Mesendoderm (in vitro differentiated cells): ENCODE results near the gene PREX1.

Experiments
- DNase-seq: peaks from one replicate; pipeline ENCODE4 v3.0.0; 2013
- H2AK5ac ChIP-seq: 2 replicates; pipeline ENCODE4 v1.6.1; 2013; ENCODE audit warnings: low read length, inconsistent platforms
- H2BK120ac ChIP-seq: 2 replicates; pipeline ENCODE4 v1.6.1; 2013; ENCODE audit warnings: low read depth, mild to moderate bottlenecking, low read length, moderate library complexity, mixed read lengths
- H2BK15ac ChIP-seq: replicated peaks from 2 replicates; pipeline ENCODE4 v1.6.1; 2013; ENCODE audit warnings: low read depth, mild to moderate bottlenecking, moderate library complexity
- H2BK5ac ChIP-seq: 2 replicates; pipeline ENCODE4 v1.6.1; 2013; ENCODE audit warnings: low read length, inconsistent platforms
- H3K18ac ChIP-seq: 2 replicates; pipeline ENCODE4 v1.6.1; 2013; ENCODE audit warnings: mild to moderate bottlenecking, low read length, mixed read lengths
- H3K23ac ChIP-seq: one replicate; pipeline ENCODE4 v1.6.1; 2013; ENCODE audit warnings: low read length
- H3K27ac ChIP-seq: 2 replicates; pipeline ENCODE4 v1.5.1; 2013; ENCODE audit warnings: low read depth, mild to moderate bottlenecking, inconsistent platforms, low read length, moderate library complexity
- H3K27me3 ChIP-seq: 2 replicates; pipeline ENCODE4 v1.6.1; 2013; ENCODE audit warnings: low read length, control low read depth, mild to moderate bottlenecking, inconsistent platforms; ENCODE audit not compliant: insufficient read depth, poor library complexity
- H3K36me3 ChIP-seq: 2 replicates; pipeline ENCODE4 v1.6.1; 2013; ENCODE audit warnings: low read length, inconsistent platforms; ENCODE audit not compliant: control insufficient read depth, insufficient read depth
- H3K4ac ChIP-seq: one replicate; pipeline ENCODE4 v1.6.1; 2013; ENCODE audit warnings: low read depth, mild to moderate bottlenecking, low read length, moderate library complexity
- H3K4me1 ChIP-seq: 2 replicates; pipeline ENCODE4 v1.6.1; 2013; ENCODE audit warnings: low read depth, low read length, inconsistent platforms; ENCODE audit not compliant: control insufficient read depth
- H3K4me2 ChIP-seq: 2 replicates; pipeline ENCODE4 v1.6.1; 2013; ENCODE audit warnings: low read length
- H3K4me3 ChIP-seq: 2 replicates; pipeline ENCODE4 v1.5.1; 2013; ENCODE audit warnings: mild to moderate bottlenecking, low read length
- H3K56ac ChIP-seq: one replicate; pipeline ENCODE4 v1.6.1; 2013; ENCODE audit warnings: low read length
- H3K79me1 ChIP-seq: 2 replicates; pipeline ENCODE4 v1.6.1; 2013; ENCODE audit warnings: low read length, inconsistent platforms
- H3K79me2 ChIP-seq: 2 replicates; pipeline ENCODE4 v1.6.1; 2013; ENCODE audit warnings: mild to moderate bottlenecking, low read length; ENCODE audit not compliant: control insufficient read depth, insufficient read depth
- H3K9ac ChIP-seq: 2 replicates; pipeline ENCODE4 v1.6.1; 2013; ENCODE audit warnings: low read length, inconsistent platforms
- H4K5ac ChIP-seq: one replicate; pipeline ENCODE4 v1.6.1; 2013; ENCODE audit warnings: low read length
- H4K8ac ChIP-seq: one replicate; pipeline ENCODE4 v1.6.1; 2013; ENCODE audit warnings: low read depth, mild to moderate bottlenecking, control low read depth, low read length, moderate library complexity
- WGBS: extraction: QIAGEN DNeasy Blood & Tissue Kit; methylation state at CpG from one replicate; pipeline ENCODE4 v1.1.7; 2013; ENCODE audit warnings: low lambda C conversion rate, missing lambda C conversion rate; ENCODE audit not compliant: insufficient coverage; ENCODE audit errors: extremely low coverage; 5-methylcytosine and 5-hydroxymethylcytosine counted together

The PREX1 gene

DNA sequence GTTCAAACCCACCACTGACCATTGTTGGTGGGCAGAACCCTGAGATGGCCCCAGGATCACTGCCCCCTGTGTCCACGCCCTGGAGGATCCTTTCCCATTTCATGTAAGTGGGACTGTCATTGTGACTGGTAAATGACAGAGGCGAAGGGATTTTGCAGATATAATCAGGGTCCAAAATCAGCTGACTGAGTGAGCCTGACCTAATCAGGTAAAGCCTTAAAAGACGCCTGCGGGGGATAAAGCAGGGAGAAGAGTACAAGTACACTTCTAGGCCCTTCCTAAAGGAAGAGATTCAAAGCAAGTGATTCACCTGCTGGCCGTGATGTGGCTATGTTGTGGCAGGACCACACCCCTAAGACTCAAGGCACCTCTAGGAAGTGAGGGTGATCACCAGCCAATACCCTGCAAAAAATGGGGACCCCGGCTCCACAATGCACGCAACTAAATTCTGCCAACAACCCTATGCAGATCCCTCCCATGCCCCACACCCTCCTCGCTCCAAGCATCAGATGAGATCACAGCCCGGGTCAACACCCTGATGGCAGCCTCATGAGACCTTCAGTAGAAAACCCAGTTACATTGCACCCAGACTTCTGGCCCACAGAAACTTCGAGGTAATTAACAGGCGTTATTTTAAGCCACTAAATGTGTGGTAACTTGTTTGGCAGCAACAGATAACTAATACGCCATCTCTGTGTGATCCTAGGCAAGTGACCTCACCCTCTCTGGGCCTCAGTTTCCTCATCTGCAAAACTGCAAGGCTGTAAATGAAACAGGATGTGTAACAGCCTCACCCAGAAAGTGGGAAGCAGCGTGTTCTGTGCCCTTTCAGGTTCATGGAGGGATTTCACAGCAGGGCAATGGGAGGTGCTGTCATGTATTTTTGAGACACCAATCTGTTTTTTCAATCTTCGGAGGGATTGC lies 11.3 kb downstream of the PREX1 start:
- no peak overlapping the region for H3K56ac ChIP-seq
- no peaks in the 10 kb centered on the region for H3K36me3 ChIP-seq
- no CpG with 5 or more reads among the region's 14 CpGs for WGBS
- H3K79me1 ChIP-seq = peaks cover 58% of the 10 kb centered on the region
- no peak overlapping the region for H3K4ac ChIP-seq
- no peak overlapping the region for H4K8ac ChIP-seq
- no peak overlapping the region for H3K4me2 ChIP-seq
- H4K5ac ChIP-seq = no peak overlapping the region
- H3K4me1 ChIP-seq = peaks cover 1% of the 10 kb centered on the region
- no peak overlapping the region for H3K23ac ChIP-seq
- H2BK15ac ChIP-seq = no peak overlapping the region
- H2AK5ac ChIP-seq = no peak overlapping the region
- H3K27ac ChIP-seq = no peak overlapping the region
- no peak overlapping the region for H2BK5ac ChIP-seq
- peaks cover 83% of the 10 kb centered on the region for H3K79me2 ChIP-seq
- H3K4me3 ChIP-seq = no peak overlapping the region
- no peak overlapping the region for H3K18ac ChIP-seq
- no peak for DNase-seq
- H2BK120ac ChIP-seq = no peak overlapping the region
- no peaks in the 10 kb centered on the region for H3K27me3 ChIP-seq
- no peak overlapping the region for H3K9ac ChIP-seq

- H3K9ac ChIP-seq = no peak overlapping the region
- H3K4me3 ChIP-seq = no peak overlapping the region
- H3K4me1 ChIP-seq = peaks cover 1% of the 10 kb centered on the region
- no peak for DNase-seq
- H2AK5ac ChIP-seq = no peak overlapping the region
- no peak overlapping the region for H2BK15ac ChIP-seq
- H3K36me3 ChIP-seq = no peaks in the 10 kb centered on the region
- H3K27ac ChIP-seq = no peak overlapping the region
- H3K79me2 ChIP-seq = peaks cover 82% of the 10 kb centered on the region
- H4K8ac ChIP-seq = no peak overlapping the region
- no peak overlapping the region for H2BK5ac ChIP-seq
- no peak overlapping the region for H3K4ac ChIP-seq
- no peaks in the 10 kb centered on the region for H3K27me3 ChIP-seq
- H2BK120ac ChIP-seq = no peak overlapping the region
- no peak overlapping the region for H3K18ac ChIP-seq
- H4K5ac ChIP-seq = no peak overlapping the region
- H3K56ac ChIP-seq = no peak overlapping the region
- H3K4me2 ChIP-seq = no peak overlapping the region
- no CpG with 5 or more reads among the region's 12 CpGs for WGBS
- peaks cover 60% of the 10 kb centered on the region for H3K79me1 ChIP-seq
- no peak overlapping the region for H3K23ac ChIP-seq
Measured at GRCh38 chr20:48815537-48815936, 12.3 kb downstream of the PREX1 start.

DNA sequence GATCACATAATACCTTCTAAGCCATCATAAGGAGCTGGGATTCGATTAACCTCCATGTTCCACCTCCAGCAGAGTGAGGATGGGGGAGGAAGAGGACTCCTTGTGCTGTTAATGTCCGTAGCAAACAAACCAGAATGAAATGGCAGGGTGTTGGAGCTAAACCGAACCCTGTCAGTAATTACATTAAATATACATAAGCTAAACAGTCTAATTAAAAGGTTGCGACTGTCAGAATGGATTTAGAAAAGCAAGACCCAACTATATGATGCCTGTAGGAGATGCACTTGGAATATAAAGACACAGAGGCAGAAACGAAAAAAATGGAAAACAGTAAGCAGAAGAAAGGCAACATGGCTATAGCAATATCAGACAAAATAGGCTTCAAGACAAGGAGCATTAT lies 13.2 kb downstream of the PREX1 start:
- no CpG with 5 or more reads among the region's 5 CpGs for WGBS
- no peak overlapping the region for H3K56ac ChIP-seq
- H3K27ac ChIP-seq = no peak overlapping the region

GRCh38 chr20:48813930-48814546 lies 13.8 kb downstream of the PREX1 start:
- Histone ChIP-seq H2BK15ac (no peak overlapping the region), H3K79me1 (peaks cover 54% of the 10 kb centered on the region), H2BK120ac (no peak overlapping the region), H3K4me1 (peaks cover 1% of the 10 kb centered on the region), H3K4me3 (no peak overlapping the region), H3K79me2 (peaks cover 78% of the 10 kb centered on the region), H3K18ac (no peak overlapping the region), H3K27me3 (no peaks in the 10 kb centered on the region), H3K9ac (no peak overlapping the region), H3K4ac (no peak overlapping the region), H2BK5ac (no peak overlapping the region), H4K5ac (no peak overlapping the region), H2AK5ac (no peak overlapping the region), H3K27ac (no peak overlapping the region), H4K8ac (no peak overlapping the region), H3K36me3 (no peaks in the 10 kb centered on the region), H3K23ac (no peak overlapping the region), H3K4me2 (no peak overlapping the region), H3K56ac (no peak overlapping the region)
- WGBS = no CpG with 5 or more reads among the region's 5 CpGs
- DNase-seq = no peak

More for the DNA sequence above, 13.2 kb downstream of the PREX1 start:
- H2AK5ac ChIP-seq = no peak overlapping the region
- no peak overlapping the region for H2BK120ac ChIP-seq
- no peak overlapping the region for H2BK5ac ChIP-seq
- no peak overlapping the region for H3K4me2 ChIP-seq
- no peak overlapping the region for H3K23ac ChIP-seq
- H3K79me1 ChIP-seq = peaks cover 54% of the 10 kb centered on the region
- H3K4me3 ChIP-seq = no peak overlapping the region
- H3K4me1 ChIP-seq = peaks cover 1% of the 10 kb centered on the region
- no peak overlapping the region for H2BK15ac ChIP-seq
- no peak for DNase-seq
- no peak overlapping the region for H4K5ac ChIP-seq
- H4K8ac ChIP-seq = no peak overlapping the region
- no peak overlapping the region for H3K4ac ChIP-seq
- H3K36me3 ChIP-seq = no peaks in the 10 kb centered on the region
- H3K9ac ChIP-seq = no peak overlapping the region
- no peak overlapping the region for H3K18ac ChIP-seq
- H3K27me3 ChIP-seq = no peaks in the 10 kb centered on the region
- peaks cover 78% of the 10 kb centered on the region for H3K79me2 ChIP-seq

DNA sequence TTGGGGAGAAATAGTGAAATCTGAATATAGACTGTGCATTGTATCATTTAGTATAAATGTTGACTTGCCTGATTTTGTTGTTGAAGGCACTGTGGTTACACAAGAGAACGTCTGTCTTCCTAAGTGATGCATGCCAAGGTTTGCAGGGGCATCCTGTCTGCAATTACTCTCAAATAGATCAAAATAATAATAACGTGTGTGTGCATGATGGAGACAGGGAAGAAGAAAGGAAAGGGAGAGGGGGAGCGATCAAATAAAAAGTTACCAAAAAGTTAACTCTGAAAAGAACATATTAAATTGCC lies 14.4 kb downstream of the PREX1 start:
- Histone ChIP-seq H4K5ac (no peak overlapping the region), H3K18ac (no peak overlapping the region), H3K36me3 (no peaks in the 10 kb centered on the region), H3K4me1 (peaks cover 1% of the 10 kb centered on the region), H3K9ac (no peak overlapping the region), H2BK5ac (no peak overlapping the region), H3K79me2 (peaks cover 78% of the 10 kb centered on the region), H2BK120ac (no peak overlapping the region), H4K8ac (no peak overlapping the region), H3K4me3 (no peak overlapping the region), H3K27ac (no peak overlapping the region), H3K23ac (no peak overlapping the region), H3K79me1 (peaks cover 54% of the 10 kb centered on the region), H3K4me2 (no peak overlapping the region), H3K27me3 (no peaks in the 10 kb centered on the region), H3K4ac (no peak overlapping the region), H2BK15ac (no peak overlapping the region), H2AK5ac (no peak overlapping the region), H3K56ac (no peak overlapping the region)
- no CpG with 5 or more reads among the region's 3 CpGs for WGBS
- DNase-seq = no peak
